Islet of Langerhans (tissue), 1 donor: ENCODE measurements around the gene JAK2.

Source experiments
- FAIRE-seq: peaks from one replicate; lab custom pipeline; 2011; peaks lifted over from hg19 to GRCh38; lab: Jason Lieb, UNC

Gene JAK2

GRCh38 chr9:5144217-5144616 lies 159.1 kb downstream of the JAK2 start:
- FAIRE-seq = no peak

GRCh38 chr9:5146241-5146640 lies 161.2 kb downstream of the JAK2 start:
- no peak for FAIRE-seq
